Psoas muscle (tissue), 8 donors: ENCODE measurements around the gene RASSF8. TPM values are rescaled to one million over a fixed set of nuclear protein-coding genes. Genes with fewer than 3 reads are reported as not detected.

ENCODE experiments used
- ATAC-seq, 4 donors: fragments of 200-7000 bp; cut with Tn5 transposase; one replicate each; pipeline ENCODE4 v1.9.1; 2020; ENCODE audit warnings: moderate library complexity in 3 of 4, mild to moderate bottlenecking in 2 of 4
- DNase-seq, 2 donors: peaks; one replicate each; pipeline ENCODE4 v3.0.0-alpha.2; 2020
- H3K27ac ChIP-seq: fragments of 200-600 bp; one replicate; pipeline ENCODE4 v1.8.0; 2022
- H3K27me3 ChIP-seq, 3 donors: fragments of 200-600 bp in 1 of 3; one replicate each; pipeline versions ENCODE4 v1.6.1 to v1.8.0; 2013 to 2022; ENCODE audit warnings: low read length in 2 of 3, mild to moderate bottlenecking in 2 of 3, moderate library complexity in 1 of 3; ENCODE audit not compliant: insufficient read depth in 3 of 3
- H3K36me3 ChIP-seq, 2 donors: fragments of 200-600 bp in 1 of 2; one replicate each; pipeline versions ENCODE4 v1.6.1 to v1.8.0; 2013 to 2022; ENCODE audit warnings: low read depth in 1 of 2, mild to moderate bottlenecking in 1 of 2, moderate library complexity in 1 of 2; ENCODE audit not compliant: insufficient read depth in 1 of 2
- H3K4me1 ChIP-seq: fragments of 200-600 bp; one replicate; pipeline ENCODE4 v1.8.0; 2022
- H3K4me3 ChIP-seq: fragments of 200-600 bp; one replicate; pipeline ENCODE4 v1.8.0; 2022; ENCODE audit warnings: mild to moderate bottlenecking
- H3K9me3 ChIP-seq: fragments of 200-600 bp; one replicate; pipeline ENCODE4 v1.8.0; 2022
- CTCF ChIP-seq: fragments of 200-600 bp; IDR thresholded peaks from one replicate; pipeline ENCODE4 v1.8.0; 2022; ENCODE audit warnings: antibody characterized with exemption
- WGBS, 3 donors: extraction: QIAGEN DNeasy Blood & Tissue Kit; methylation state at CpG; one replicate each; pipeline versions ENCODE4 v1.1.6 to v1.1.7; 2013; 5-methylcytosine and 5-hydroxymethylcytosine counted together
- intact Hi-C, 2 donors: fragments of 100-400 bp; cut with DNase I; formaldehyde crosslinking; loops; one replicate each; pipeline versions ENCODE4 v1.11.0 to v1.14.2; 2022
- polyA plus RNA-seq, 3 donors: library from polyadenylated mRNA; stranded (reverse); fragments of 200-250 nt; gene quantifications; one replicate each; pipeline ENCODE4 v1.2.3, GENCODE V29; 2013
- total RNA-seq, 4 donors: library from RNA; stranded (reverse); fragmentation: NEBNext Ultra II Directional in 2 of 4; extraction: Animal tissue kit (Norgen Biotek cat#: 25700) in 2 of 4; gene quantifications; one replicate each; pipeline versions ENCODE4 v1.2.1 to v1.2.4, GENCODE V29; 2021 to 2023
- donor health status: healthy with polysubstance abuse.
- donor health status: DM: no; HTN: no; CAD: no; lungs with moderate emphysema.
- donor health status: Bipolar disorder and iron deficiency.
- donor health status: healthy.
- donor health status: DM: yes; HTN: yes; CAD: no.
- donor health status: DM: no; HTN: no; CAD: no.
- donor health status: DM: no; HTN: no; CAD: no.
- donor health status: DM: yes; HTN: yes; CAD: no.

RASSF8 gene
- total and polyA plus RNA-seq, 7 donors = 7.7 to 80.3 (median 41.9) TPM

GRCh38 chr12:25962932-25963525 lies 4.5 kb downstream of the RASSF8 start:
- no peak for TF ChIP-seq CTCF
- H3K36me3 ChIP-seq = no peaks in the 10 kb centered on the region
- ATAC-seq (no peak), DNase-seq (no peak)
- H3K4me3 ChIP-seq = no peak overlapping the region
- no peak overlapping the region for H3K27ac ChIP-seq
- WGBS, 3 donors = 44 to 66% (median 61%) methylated on average over 4 of the region's 4 CpGs
- intact Hi-C loops = no loop called here
- no peaks in the 10 kb centered on the region for H3K27me3 ChIP-seq
- peaks cover 43% of the 10 kb centered on the region for H3K4me1 ChIP-seq
- no peaks in the 10 kb centered on the region for H3K9me3 ChIP-seq

GRCh38 chr12:25965682-25966081 lies 7.2 kb downstream of the RASSF8 start:
- Histone ChIP-seq H3K36me3 (no peaks in the 10 kb centered on the region), H3K27ac (no peak overlapping the region), H3K9me3 (no peaks in the 10 kb centered on the region), H3K27me3 (no peaks in the 10 kb centered on the region), H3K4me3 (no peak overlapping the region), H3K4me1 (peaks cover 37% of the 10 kb centered on the region)
- no peak for TF ChIP-seq CTCF
- intact Hi-C loops = no loop called here
- DNase-seq = no peak
- no peak for ATAC-seq
- WGBS, 3 donors = 95 to 100% (median 96%) methylated on average over 1 of the region's 1 CpG

GRCh38 chr12:25970082-25970481 lies 11.6 kb downstream of the RASSF8 start:
- Histone ChIP-seq H3K9me3 (no peaks in the 10 kb centered on the region), H3K4me1 (peaks cover 42% of the 10 kb centered on the region), H3K27ac (no peak overlapping the region), H3K27me3 (no peaks in the 10 kb centered on the region), H3K36me3 (no peaks in the 10 kb centered on the region), H3K4me3 (no peak overlapping the region)
- WGBS, 3 donors = 68 to 90% (median 80%) methylated on average over 5 of the region's 5 CpGs
- TF ChIP-seq CTCF = no peak
- ATAC-seq (no peak), DNase-seq (no peak)
- intact Hi-C loops = loop anchor here in 1 of 2 donors (5.0 kb wide), 1 partner anchor 37 kb away; no protein-coding TSS in a partner anchor

GRCh38 chr12:25970916-25971653 lies 12.6 kb downstream of the RASSF8 start:
- DNase-seq = no peak
- WGBS, 3 donors = 45 to 57% (median 46%) methylated on average over 5 of the region's 5 CpGs
- intact Hi-C loops = loop anchor here in 1 of 2 donors (5.0 kb wide), 1 partner anchor 36 kb away; no protein-coding TSS in a partner anchor
- no peak overlapping the region for H3K4me3 ChIP-seq
- peak overlapping the region; percentile 18 for H3K27ac ChIP-seq
- no peaks in the 10 kb centered on the region for H3K36me3 ChIP-seq
- ATAC-seq = peak in 1 of 4 donors; percentile 42
- no peaks in the 10 kb centered on the region for H3K9me3 ChIP-seq
- H3K4me1 ChIP-seq = peaks cover 46% of the 10 kb centered on the region
- no peaks in the 10 kb centered on the region for H3K27me3 ChIP-seq
- no peak for TF ChIP-seq CTCF
